ENCODE data around the gene CCDC110. TPM values are rescaled to one million over a fixed set of nuclear protein-coding genes. Genes with fewer than 3 reads are reported as not detected.

Gene CCDC110
- total RNA-seq, 2 donors from 2014 or later = 0.26 to 0.80 TPM

- no peak for TF ChIP-seq CTCF (conservative IDR thresholded peaks at IDR 0.05)
- Histone ChIP-seq H3K4me1 (ENCODE audit: control insufficient read depth, insufficient read depth, low read length) (no peaks in the 10 kb centered on the region), H3K4me3 (ENCODE audit: low read length) (no peak overlapping the region), H3K27ac (ENCODE audit: low read depth, low read length) (no peak overlapping the region), H3K27me3 (ENCODE audit: control insufficient read depth, insufficient read depth, low read length, poor library complexity, severe bottlenecking) (peaks cover 50% of the 10 kb centered on the region), H3K9ac (ENCODE audit: extremely low read depth, low read length, poor library complexity, severe bottlenecking) (no peak overlapping the region), H3K36me3 (ENCODE audit: control insufficient read depth, insufficient read depth, low read length) (no peaks in the 10 kb centered on the region), H3K9me3 (ENCODE audit: control insufficient read depth, low read length) (no peaks in the 10 kb centered on the region)
- DNase-seq = no peak
- Mint-ChIP-seq H3K9me3 (no peaks in the 10 kb centered on the region), H3K36me3 (ENCODE audit: low read depth) (no peaks in the 10 kb centered on the region), H3K27me3 (ENCODE audit: insufficient read depth) (peaks cover 66% of the 10 kb centered on the region), H3K4me1 (peaks cover 16% of the 10 kb centered on the region), H3K4me3 (no peak overlapping the region), H3K27ac (no peak overlapping the region)
- WGBS, 2 experiments (ENCODE audit: insufficient coverage in 1 of 2, insufficient read length in 1 of 2) = 82 to 84% methylated on average over 5 to 8 of the region's 8 CpGs
These were observed 3.5 kb downstream of the CCDC110 start for GRCh38 chr4:185467991-185468390.

- no peak for DNase-seq
- H3K27me3 Mint-ChIP-seq (ENCODE audit: insufficient read depth) = peaks cover 58% of the 10 kb centered on the region
- H3K4me1 ChIP-seq (ENCODE audit: control insufficient read depth, insufficient read depth, low read length) = no peaks in the 10 kb centered on the region
- no peak overlapping the region for H3K4me3 Mint-ChIP-seq
- no peak overlapping the region for H3K27ac Mint-ChIP-seq
- H3K27ac ChIP-seq (ENCODE audit: low read depth, low read length) = no peak overlapping the region
- H3K9me3 Mint-ChIP-seq = no peaks in the 10 kb centered on the region
- H3K27me3 ChIP-seq (ENCODE audit: control insufficient read depth, insufficient read depth, low read length, poor library complexity, severe bottlenecking) = peaks cover 43% of the 10 kb centered on the region
- H3K36me3 Mint-ChIP-seq (ENCODE audit: low read depth) = no peaks in the 10 kb centered on the region
- peaks cover 16% of the 10 kb centered on the region for H3K4me1 Mint-ChIP-seq
- no peak overlapping the region for H3K4me3 ChIP-seq (ENCODE audit: low read length)
- whole genome bisulfite sequencing, 2 experiments (ENCODE audit: insufficient coverage in 1 of 2, insufficient read length in 1 of 2) = 93% methylated on average over 3 of the region's 4 CpGs; no CpG with 5 or more reads in 1 of the 2 experiments
- TF ChIP-seq CTCF (conservative IDR thresholded peaks at IDR 0.05) = no peak
- no peak overlapping the region for H3K9ac ChIP-seq (ENCODE audit: extremely low read depth, low read length, poor library complexity, severe bottlenecking)
- no peaks in the 10 kb centered on the region for H3K9me3 ChIP-seq (ENCODE audit: control insufficient read depth, low read length)
- no peaks in the 10 kb centered on the region for H3K36me3 ChIP-seq (ENCODE audit: control insufficient read depth, insufficient read depth, low read length)
These were observed 4.4 kb downstream of the CCDC110 start for GRCh38 chr4:185467101-185467500.

DNA sequence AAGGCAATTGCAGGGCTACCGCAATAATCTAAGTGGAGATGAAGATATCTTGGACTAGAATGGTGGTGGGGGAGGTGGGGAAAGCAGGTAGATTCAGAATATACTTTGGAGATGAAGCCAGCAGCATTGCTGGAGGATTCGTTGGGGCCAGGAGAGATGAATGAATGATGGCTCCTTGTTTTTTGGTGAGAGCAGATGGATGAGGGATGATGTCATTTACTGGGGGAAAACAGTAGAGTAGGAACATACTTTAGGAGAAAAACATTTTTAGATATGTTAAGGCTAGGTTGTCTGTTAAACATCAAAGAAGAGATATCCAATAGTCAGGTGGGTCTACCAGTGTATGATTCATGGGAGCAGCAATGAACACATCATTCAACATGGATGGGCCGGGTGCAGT lies 5.8 kb downstream of the CCDC110 start:
- Histone ChIP-seq H3K4me1 (ENCODE audit: control insufficient read depth, insufficient read depth, low read length) (no peaks in the 10 kb centered on the region), H3K9ac (ENCODE audit: extremely low read depth, low read length, poor library complexity, severe bottlenecking) (no peak overlapping the region), H3K27me3 (ENCODE audit: control insufficient read depth, insufficient read depth, low read length, poor library complexity, severe bottlenecking) (peaks cover 37% of the 10 kb centered on the region), H3K9me3 (ENCODE audit: control insufficient read depth, low read length) (no peaks in the 10 kb centered on the region), H3K4me3 (ENCODE audit: low read length) (no peak overlapping the region), H3K36me3 (ENCODE audit: control insufficient read depth, insufficient read depth, low read length) (no peaks in the 10 kb centered on the region), H3K27ac (ENCODE audit: low read depth, low read length) (no peak overlapping the region)
- WGBS, 2 experiments (ENCODE audit: insufficient coverage in 1 of 2, insufficient read length in 1 of 2) = 90 to 100% methylated on average over 3 of the region's 3 CpGs
- Mint-ChIP-seq H3K36me3 (ENCODE audit: low read depth) (no peaks in the 10 kb centered on the region), H3K9me3 (no peaks in the 10 kb centered on the region), H3K4me1 (peaks cover 16% of the 10 kb centered on the region), H3K27ac (no peak overlapping the region), H3K27me3 (ENCODE audit: insufficient read depth) (peaks cover 53% of the 10 kb centered on the region), H3K4me3 (no peak overlapping the region)
- no peak for DNase-seq
- no peak for TF ChIP-seq CTCF (conservative IDR thresholded peaks at IDR 0.05)
